Smooth muscle cell (in vitro differentiated cells): ENCODE data around the gene CSF2RB. TPM values are rescaled to one million over a fixed set of nuclear protein-coding genes. Genes with fewer than 3 reads are reported as not detected.

Experiments
- DNase-seq: peaks from one replicate; lab custom pipeline; 2025; ENCODE audit not compliant: unreplicated experiment; lab: John Stamatoyannopoulos, UW
- H2AFZ ChIP-seq: fragments of 200-600 bp; sonication (generic); 2 replicates; pipeline ENCODE4 v1.6.0; 2016; ENCODE audit warnings: antibody characterized with exemption, low read depth, mild to moderate bottlenecking
- H3F3A ChIP-seq: fragments of 200-600 bp; sonication (generic); 2 replicates; pipeline ENCODE4 v1.6.0; 2017; ENCODE audit warnings: antibody characterized with exemption, low read depth
- H3K27ac ChIP-seq: fragments of 200-600 bp; sonication (generic); 2 replicates; pipeline ENCODE4 v1.5.1; 2016; ENCODE audit warnings: low read depth, mild to moderate bottlenecking
- H3K27me3 ChIP-seq: fragments of 200-600 bp; sonication (generic); 2 replicates; pipeline ENCODE4 v1.6.1; 2016; ENCODE audit warnings: low read depth, mild to moderate bottlenecking
- H3K36me3 ChIP-seq: fragments of 200-600 bp; sonication (generic); 2 replicates; pipeline ENCODE4 v1.5.1; 2016; ENCODE audit warnings: low read depth
- H3K4me1 ChIP-seq: fragments of 200-600 bp; sonication (generic); 2 replicates; pipeline ENCODE4 v1.5.1; 2016; ENCODE audit warnings: low read depth
- H3K4me2 ChIP-seq: fragments of 200-600 bp; sonication (generic); 2 replicates; pipeline ENCODE4 v1.6.0; 2016; ENCODE audit warnings: mild to moderate bottlenecking
- H3K4me3 ChIP-seq: fragments of 200-600 bp; sonication (generic); 2 replicates; pipeline ENCODE4 v1.5.1; 2016; ENCODE audit warnings: mild to moderate bottlenecking
- H3K79me2 ChIP-seq: fragments of 200-600 bp; sonication (generic); 2 replicates; pipeline ENCODE4 v1.6.0; 2016; ENCODE audit warnings: low read depth, mild to moderate bottlenecking
- H3K9ac ChIP-seq: fragments of 200-600 bp; sonication (generic); 2 replicates; pipeline ENCODE4 v1.6.0; 2016; ENCODE audit warnings: low read depth
- H3K9me3 ChIP-seq: fragments of 200-600 bp; sonication (generic); replicated peaks from 2 replicates; pipeline ENCODE4 v1.5.1; 2016; ENCODE audit warnings: low read depth
- H4K20me1 ChIP-seq: fragments of 200-600 bp; sonication (generic); 2 replicates; pipeline ENCODE4 v1.6.0; 2016; ENCODE audit warnings: low read depth
- CTCF ChIP-seq: fragments of 200-600 bp; sonication (generic); IDR thresholded peaks from 2 replicates; pipeline ENCODE4 v1.5.1; 2017; ENCODE audit warnings: borderline replicate concordance, mild to moderate bottlenecking, antibody characterized with exemption; ENCODE audit not compliant: insufficient read depth, poor library complexity, severe bottlenecking
- WGBS: methylation state at CpG from one replicate; pipeline ENCODE4 v1.1.7; 2016; ENCODE audit warnings: low lambda C conversion rate; 5-methylcytosine and 5-hydroxymethylcytosine counted together
- polyA plus RNA-seq: library from polyadenylated mRNA; unstranded; fragments of >200 nt; fragmentation: Nextera tagmentation; extraction: Ambion mirVana; gene quantifications from 2 replicates; pipeline ENCODE4 v1.2.1, GENCODE V29; 2016
- total RNA-seq: library from RNA; depleted of rRNA; stranded (reverse); fragments of >200 nt; gene quantifications from 2 replicates; pipeline ENCODE4 v1.2.3, GENCODE V29; 2014

The CSF2RB gene
- total and polyA plus RNA-seq, 2 experiments from 2014 or later, result 0.43 TPM; not detected in 1

DNA sequence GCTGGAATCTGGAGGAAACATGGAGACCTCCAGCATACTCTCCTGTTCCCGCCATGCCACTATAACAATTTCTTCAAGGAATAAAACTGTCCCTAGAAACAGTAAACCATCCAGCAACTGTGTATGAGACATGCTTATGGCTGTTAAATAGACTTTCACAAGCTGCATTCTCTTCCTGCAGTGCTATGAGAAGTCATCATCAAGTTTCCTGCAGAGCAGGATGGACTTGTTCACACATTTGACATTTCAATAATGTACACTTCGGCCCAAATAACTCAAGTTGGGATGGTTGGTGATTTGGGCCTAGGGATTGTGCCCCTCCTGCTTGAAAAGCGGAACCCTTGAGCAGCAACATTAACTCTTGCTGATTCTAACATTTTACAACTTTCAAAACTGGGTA, 20.2 kb upstream of the CSF2RB start:
- no peak overlapping the region for H3K4me2 ChIP-seq

DNA sequence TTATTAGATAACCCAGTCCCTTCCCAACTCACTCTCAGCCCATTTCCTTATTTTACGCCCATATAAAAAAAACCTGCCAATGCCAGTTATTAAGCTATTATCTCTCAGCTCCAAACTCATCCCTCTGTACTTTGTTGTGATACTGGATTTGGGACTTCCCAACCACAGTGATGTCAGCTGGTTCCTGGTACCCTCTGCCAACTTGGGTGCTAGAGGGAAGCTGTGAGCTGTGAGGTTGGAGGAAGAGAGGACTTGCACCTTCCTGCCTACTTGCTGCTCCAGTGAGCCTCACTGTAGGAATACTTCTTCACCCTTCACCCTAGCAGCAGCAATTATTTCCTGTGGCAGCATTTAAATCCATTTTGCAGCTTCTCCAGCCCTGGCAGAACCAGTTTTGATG, 19.2 kb upstream of the CSF2RB start:
- WGBS, result 96% methylated on average over 1 of the region's 1 CpG

More for the DNA sequence above, 20.2 kb upstream of the CSF2RB start:
- Histone ChIP-seq H3K27me3 (peaks cover under 1% of the 10 kb centered on the region), H3K79me2 (no peaks in the 10 kb centered on the region), H3K9ac (no peak overlapping the region), H4K20me1 (no peaks in the 10 kb centered on the region), H3K4me1 (no peaks in the 10 kb centered on the region), H3K4me3 (no peak overlapping the region), H3K36me3 (no peaks in the 10 kb centered on the region), H3K27ac (no peak overlapping the region), H3K9me3 (no peaks in the 10 kb centered on the region), H2AFZ (no peak overlapping the region), H3F3A (no peaks in the 10 kb centered on the region)
- 78% methylated on average over 3 of the region's 3 CpGs for WGBS
- no peak for TF ChIP-seq CTCF
- DNase-seq, result no peak

DNA sequence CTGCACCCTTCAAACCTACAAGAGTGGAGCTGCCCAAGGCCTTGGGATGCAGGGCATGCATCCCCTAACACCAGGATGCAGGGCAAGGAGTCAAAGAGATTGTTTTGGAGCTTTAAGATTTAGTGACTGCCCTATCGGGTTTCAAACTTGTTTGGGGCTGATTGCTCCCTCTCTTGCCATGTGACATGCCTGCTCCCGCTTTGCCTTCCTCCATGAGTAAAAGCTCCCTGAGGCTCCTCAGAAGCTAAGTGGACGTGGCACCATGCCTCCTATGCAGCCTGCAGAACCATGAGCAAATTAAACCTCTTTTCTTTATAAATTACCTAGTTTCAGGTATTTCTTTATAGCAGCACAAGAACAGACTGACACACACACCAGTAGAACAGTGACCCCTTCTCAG, 15.8 kb upstream of the CSF2RB start:
- no peak overlapping the region for H3K4me3 ChIP-seq
- H3K27ac ChIP-seq, result no peak overlapping the region
- H3K9ac ChIP-seq, result no peak overlapping the region
- H3K36me3 ChIP-seq, result no peaks in the 10 kb centered on the region
- no peak for DNase-seq
- peaks cover 4% of the 10 kb centered on the region for H3K27me3 ChIP-seq
- no peaks in the 10 kb centered on the region for H4K20me1 ChIP-seq
- H3K9me3 ChIP-seq, result no peaks in the 10 kb centered on the region
- no peak for TF ChIP-seq CTCF
- 77% methylated on average over 3 of the region's 3 CpGs for WGBS
- no peak overlapping the region for H2AFZ ChIP-seq
- H3K4me2 ChIP-seq, result no peak overlapping the region
- no peaks in the 10 kb centered on the region for H3F3A ChIP-seq
- H3K4me1 ChIP-seq, result no peaks in the 10 kb centered on the region
- H3K79me2 ChIP-seq, result no peaks in the 10 kb centered on the region

More for the DNA sequence above, 19.2 kb upstream of the CSF2RB start:
- H3F3A ChIP-seq, result no peaks in the 10 kb centered on the region
- H2AFZ ChIP-seq, result no peak overlapping the region
- no peak for DNase-seq
- no peaks in the 10 kb centered on the region for H4K20me1 ChIP-seq
- H3K27me3 ChIP-seq, result peaks cover 4% of the 10 kb centered on the region
- H3K36me3 ChIP-seq, result no peaks in the 10 kb centered on the region
- H3K27ac ChIP-seq, result no peak overlapping the region
- no peaks in the 10 kb centered on the region for H3K4me1 ChIP-seq
- H3K9ac ChIP-seq, result no peak overlapping the region
- no peak for TF ChIP-seq CTCF
- H3K4me3 ChIP-seq, result no peak overlapping the region
- H3K4me2 ChIP-seq, result no peak overlapping the region
- no peaks in the 10 kb centered on the region for H3K79me2 ChIP-seq
- H3K9me3 ChIP-seq, result no peaks in the 10 kb centered on the region

GRCh38 chr22:36898690-36899089, 14.7 kb upstream of the CSF2RB start:
- 86% methylated on average over 4 of the region's 4 CpGs for WGBS
- no peak overlapping the region for H2AFZ ChIP-seq
- no peak overlapping the region for H3K9ac ChIP-seq
- H3K27me3 ChIP-seq, result peaks cover 4% of the 10 kb centered on the region
- DNase-seq, result no peak
- H3K27ac ChIP-seq, result no peak overlapping the region
- no peaks in the 10 kb centered on the region for H4K20me1 ChIP-seq
- no peaks in the 10 kb centered on the region for H3F3A ChIP-seq
- H3K4me1 ChIP-seq, result no peaks in the 10 kb centered on the region
- H3K36me3 ChIP-seq, result no peaks in the 10 kb centered on the region
- H3K4me2 ChIP-seq, result no peak overlapping the region
- H3K79me2 ChIP-seq, result no peaks in the 10 kb centered on the region
- H3K4me3 ChIP-seq, result no peak overlapping the region
- no peaks in the 10 kb centered on the region for H3K9me3 ChIP-seq
- no peak for TF ChIP-seq CTCF
